Mesenchymal stem cell (in vitro differentiated cells and primary cell): ENCODE results near the gene ANKS1A.

Experiments used
- DNase-seq: peaks from one replicate; pipeline ENCODE4 v3.0.0-alpha.2; 2013
- H2AFZ ChIP-seq: one replicate; pipeline ENCODE4 v1.6.1; 2013; ENCODE audit warnings: low read depth, mild to moderate bottlenecking, control low read depth, inconsistent platforms, low read length, moderate library complexity
- H2AK5ac ChIP-seq: 2 replicates; pipeline ENCODE4 v1.6.1; 2013; ENCODE audit warnings: low read length, moderate library complexity, mild to moderate bottlenecking, inconsistent platforms; ENCODE audit not compliant: severe bottlenecking
- H2BK120ac ChIP-seq: one replicate; pipeline ENCODE4 v1.6.1; 2013; ENCODE audit warnings: low read depth, mild to moderate bottlenecking, inconsistent platforms, low read length, moderate library complexity
- H2BK12ac ChIP-seq, 2 experiments: one replicate each; pipeline ENCODE4 v1.6.1; 2013; ENCODE audit warnings: inconsistent platforms in 2 of 2, low read length in 2 of 2, mild to moderate bottlenecking in 2 of 2, moderate library complexity in 2 of 2, control low read depth in 1 of 2
- H2BK15ac ChIP-seq: one replicate; pipeline ENCODE4 v1.6.1; 2013; ENCODE audit warnings: mild to moderate bottlenecking, low read depth, inconsistent platforms; ENCODE audit not compliant: poor library complexity, severe bottlenecking
- H2BK5ac ChIP-seq: 2 replicates; pipeline ENCODE4 v1.6.1; 2013; ENCODE audit warnings: low read depth, mild to moderate bottlenecking, low read length, control low read depth, inconsistent platforms; ENCODE audit not compliant: poor library complexity, severe bottlenecking
- H3K14ac ChIP-seq, 2 experiments: one replicate each; pipeline ENCODE4 v1.6.1; 2013; ENCODE audit warnings: inconsistent platforms in 2 of 2, low read length in 2 of 2, control low read depth in 1 of 2, mild to moderate bottlenecking in 1 of 2, moderate library complexity in 1 of 2
- H3K18ac ChIP-seq, 2 experiments: one replicate each; pipeline ENCODE4 v1.6.1; 2013; ENCODE audit warnings: inconsistent platforms in 2 of 2, low read length in 2 of 2, control low read depth in 1 of 2, low read depth in 1 of 2, mild to moderate bottlenecking in 1 of 2
- H3K23ac ChIP-seq, 2 experiments: one replicate each; pipeline ENCODE4 v1.6.1; 2013; ENCODE audit warnings: inconsistent platforms in 2 of 2, low read length in 2 of 2, mild to moderate bottlenecking in 2 of 2, moderate library complexity in 2 of 2, control low read depth in 1 of 2
- H3K27ac ChIP-seq: 2 replicates; pipeline ENCODE4 v1.5.1; 2013; ENCODE audit warnings: mild to moderate bottlenecking, moderate library complexity, low read length, control low read depth, inconsistent platforms; ENCODE audit not compliant: poor library complexity, severe bottlenecking
- H3K27me3 ChIP-seq, 2 experiments: 2 replicates each; pipeline versions ENCODE4 v1.6.1 to v1.7.0; 2013; ENCODE audit warnings: low read length in 2 of 2, mild to moderate bottlenecking in 2 of 2, moderate library complexity in 2 of 2, control low read depth in 1 of 2, inconsistent platforms in 1 of 2; ENCODE audit not compliant: control insufficient read depth in 1 of 2, insufficient read depth in 1 of 2
- H3K36me3 ChIP-seq, 2 experiments: 2 replicates each; pipeline versions ENCODE4 v1.6.1 to v1.7.0; 2013; ENCODE audit warnings: low read length in 2 of 2, control low read depth in 1 of 2, inconsistent platforms in 1 of 2, low read depth in 1 of 2, mild to moderate bottlenecking in 1 of 2; ENCODE audit not compliant: insufficient read depth in 2 of 2, control insufficient read depth in 1 of 2
- H3K4ac ChIP-seq, 2 experiments: one replicate each; pipeline ENCODE4 v1.6.1; 2013; ENCODE audit warnings: inconsistent platforms in 2 of 2, low read length in 2 of 2, mild to moderate bottlenecking in 2 of 2, moderate library complexity in 2 of 2, control low read depth in 1 of 2, low read depth in 1 of 2
- H3K4me1 ChIP-seq: 2 replicates; pipeline ENCODE4 v1.6.1; 2013; ENCODE audit warnings: low read depth, low read length, control low read depth; ENCODE audit not compliant: control insufficient read depth, insufficient read depth
- H3K4me2 ChIP-seq: 2 replicates; pipeline ENCODE4 v1.6.1; 2013; ENCODE audit warnings: low read length, mild to moderate bottlenecking, inconsistent platforms; ENCODE audit not compliant: poor library complexity, severe bottlenecking
- H3K4me3 ChIP-seq, 2 experiments: 2 replicates each; pipeline versions ENCODE4 v1.5.1 to v1.7.0; 2013; ENCODE audit warnings: low read length in 2 of 2, mild to moderate bottlenecking in 2 of 2, control low read depth in 1 of 2, low read depth in 1 of 2; ENCODE audit not compliant: insufficient read depth in 1 of 2
- H3K79me1 ChIP-seq: replicated peaks from 2 replicates; pipeline ENCODE4 v1.6.1; 2013; ENCODE audit warnings: mild to moderate bottlenecking, control low read depth, low read length, inconsistent platforms; ENCODE audit not compliant: poor library complexity, severe bottlenecking
- H3K9ac ChIP-seq: 2 replicates; pipeline ENCODE4 v1.7.0; 2013; ENCODE audit warnings: mild to moderate bottlenecking, low read length, moderate library complexity
- H3K9me3 ChIP-seq: 2 replicates; pipeline ENCODE4 v1.7.0; 2013; ENCODE audit warnings: mild to moderate bottlenecking, low read length; ENCODE audit not compliant: control insufficient read depth
- H4K8ac ChIP-seq: one replicate; pipeline ENCODE4 v1.6.1; 2013; ENCODE audit warnings: inconsistent platforms, mild to moderate bottlenecking, low read length, moderate library complexity
- H4K91ac ChIP-seq: one replicate; pipeline ENCODE4 v1.6.1; 2013; ENCODE audit warnings: mild to moderate bottlenecking, low read length, inconsistent platforms
- whole genome bisulfite sequencing: methylation state at CpG from one replicate; pipeline ENCODE4 v1.1.7; 2013; ENCODE audit warnings: mixed read lengths; 5-methylcytosine and 5-hydroxymethylcytosine counted together

Gene ANKS1A

GRCh38 chr6:35013701-35014100, 124.6 kb downstream of the ANKS1A start:
- Histone ChIP-seq H3K4me3 (no peak overlapping the region), H3K9me3 (no peaks in the 10 kb centered on the region), H2AK5ac (no peak overlapping the region), H2BK15ac (no peak overlapping the region), H3K36me3 (peaks cover 0 to 8% of the 10 kb centered on the region in 2 experiments), H2AFZ (no peak overlapping the region), H3K4me2 (no peak overlapping the region), H4K91ac (no peak overlapping the region), H2BK5ac (no peak overlapping the region), H3K4ac (no peak overlapping the region), H3K79me1 (peaks cover 11% of the 10 kb centered on the region), H3K27me3 (no peaks in the 10 kb centered on the region), H4K8ac (no peak overlapping the region), H2BK12ac (no peak overlapping the region), H3K27ac (no peak overlapping the region), H3K23ac (no peak overlapping the region), H3K9ac (no peak overlapping the region), H3K18ac (no peak overlapping the region), H3K4me1 (peaks cover 9% of the 10 kb centered on the region), H2BK120ac (no peak overlapping the region), H3K14ac (no peak overlapping the region)
- WGBS, result 98% methylated on average over 6 of the region's 6 CpGs
- DNase-seq, result no peak

- Histone ChIP-seq H3K27ac (no peak overlapping the region), H3K4me2 (no peak overlapping the region), H2BK12ac (no peak overlapping the region), H3K9ac (no peak overlapping the region), H3K27me3 (no peaks in the 10 kb centered on the region), H3K79me1 (peaks cover 11% of the 10 kb centered on the region), H3K9me3 (no peaks in the 10 kb centered on the region), H4K8ac (peak overlapping the region; percentile 5), H3K4ac (no peak overlapping the region), H4K91ac (no peak overlapping the region), H2BK15ac (no peak overlapping the region), H2AFZ (no peak overlapping the region), H2AK5ac (no peak overlapping the region), H2BK5ac (no peak overlapping the region), H3K4me3 (no peak overlapping the region), H2BK120ac (no peak overlapping the region), H3K14ac (no peak overlapping the region), H3K18ac (peak overlapping the region; percentile 7 to 14), H3K4me1 (peaks cover 9% of the 10 kb centered on the region), H3K23ac (no peak overlapping the region), H3K36me3 (peaks cover 0 to 8% of the 10 kb centered on the region in 2 experiments)
- DNase-seq, result no peak
- 100% methylated on average over 1 of the region's 1 CpG for WGBS
Measured at GRCh38 chr6:35014341-35014740, 125.3 kb downstream of the ANKS1A start.

GRCh38 chr6:35014786-35015185, 125.7 kb downstream of the ANKS1A start:
- Histone ChIP-seq H4K8ac (no peak overlapping the region), H3K4me1 (peaks cover 9% of the 10 kb centered on the region), H3K9me3 (no peaks in the 10 kb centered on the region), H3K4me3 (no peak overlapping the region), H2AK5ac (no peak overlapping the region), H2BK15ac (no peak overlapping the region), H3K23ac (no peak overlapping the region), H3K9ac (no peak overlapping the region), H4K91ac (no peak overlapping the region), H3K4me2 (no peak overlapping the region), H3K27ac (no peak overlapping the region), H3K27me3 (no peaks in the 10 kb centered on the region), H3K4ac (no peak overlapping the region), H3K79me1 (peaks cover 14% of the 10 kb centered on the region), H3K18ac (peak overlapping the region in 1 of 2 experiments; percentile 14), H2AFZ (no peak overlapping the region), H3K36me3 (peaks cover 0 to 8% of the 10 kb centered on the region in 2 experiments), H2BK12ac (no peak overlapping the region), H3K14ac (no peak overlapping the region), H2BK120ac (no peak overlapping the region), H2BK5ac (no peak overlapping the region)
- DNase-seq, result peak; percentile 55
- 50% methylated on average over 1 of the region's 3 CpGs for WGBS

- no peak overlapping the region for H2BK5ac ChIP-seq
- no peak overlapping the region for H2BK120ac ChIP-seq
- DNase-seq, result no peak
- peak overlapping the region in 1 of 2 experiments; percentile 8 for H2BK12ac ChIP-seq
- peak overlapping the region in 1 of 2 experiments; percentile 55 for H3K18ac ChIP-seq
- H3K4me3 ChIP-seq, result no peak overlapping the region
- H2AFZ ChIP-seq, result no peak overlapping the region
- no peaks in the 10 kb centered on the region for H3K27me3 ChIP-seq
- peaks cover 17% of the 10 kb centered on the region for H3K79me1 ChIP-seq
- WGBS, result 82% methylated on average over 4 of the region's 4 CpGs
- H4K91ac ChIP-seq, result no peak overlapping the region
- peaks cover 9% of the 10 kb centered on the region for H3K4me1 ChIP-seq
- H4K8ac ChIP-seq, result peak overlapping the region; percentile 47
- no peaks in the 10 kb centered on the region for H3K9me3 ChIP-seq
- no peak overlapping the region for H3K14ac ChIP-seq
- no peak overlapping the region for H2BK15ac ChIP-seq
- H3K4ac ChIP-seq, result no peak overlapping the region
- no peak overlapping the region for H3K23ac ChIP-seq
- no peak overlapping the region for H2AK5ac ChIP-seq
- H3K36me3 ChIP-seq, result peaks cover 0 to 8% of the 10 kb centered on the region in 2 experiments
- H3K27ac ChIP-seq, result no peak overlapping the region
- H3K9ac ChIP-seq, result no peak overlapping the region
- H3K4me2 ChIP-seq, result no peak overlapping the region
Measured at GRCh38 chr6:35015476-35015875, 126.4 kb downstream of the ANKS1A start.
